ENCODE results near the gene ABL1. TPM values are rescaled to one million over a fixed set of nuclear protein-coding genes. Genes with fewer than 3 reads are reported as not detected.

ABL1 gene
- total RNA-seq, 1 experiment from 2014 or later: 27.1 TPM

- DNase-seq (ENCODE audit: low spot score): no peak
- in situ Hi-C loops (cut with HindIII; ENCODE audit: low sequenced_read_pairs): no loop called here
These were observed 87.2 kb downstream of the ABL1 start for GRCh38 chr9:130921989-130922892.

- in situ Hi-C loops (cut with HindIII; ENCODE audit: low sequenced_read_pairs): no loop called here
- no peak for DNase-seq (ENCODE audit: low spot score)
These were observed 88.0 kb downstream of the ABL1 start for GRCh38 chr9:130922893-130923610.

- in situ Hi-C loops (cut with HindIII; ENCODE audit: low sequenced_read_pairs): no loop called here
- no peak for DNase-seq (ENCODE audit: low spot score)
These were observed 88.8 kb downstream of the ABL1 start for GRCh38 chr9:130923611-130924447.

- in situ Hi-C loops (cut with HindIII; ENCODE audit: low sequenced_read_pairs): no loop called here
- no peak for DNase-seq (ENCODE audit: low spot score)
These were observed 89.4 kb downstream of the ABL1 start for GRCh38 chr9:130924448-130924788.

- in situ Hi-C loops (cut with HindIII; ENCODE audit: low sequenced_read_pairs): no loop called here
- no peak for DNase-seq (ENCODE audit: low spot score)
These were observed 90.1 kb downstream of the ABL1 start for GRCh38 chr9:130925050-130925678.

GRCh38 chr9:130927338-130927737 is 92.3 kb downstream of the ABL1 start:
- in situ Hi-C loops (cut with HindIII; ENCODE audit: low sequenced_read_pairs): no loop called here

GRCh38 chr9:130927995-130928900 is 93.2 kb downstream of the ABL1 start:
- in situ Hi-C loops (cut with HindIII; ENCODE audit: low sequenced_read_pairs): no loop called here
- DNase-seq (ENCODE audit: low spot score): no peak

More at GRCh38 chr9:130927338-130927737, 92.3 kb downstream of the ABL1 start:
- DNase-seq (ENCODE audit: low spot score): no peak

GRCh38 chr9:130929571-130930038 is 94.6 kb downstream of the ABL1 start:
- DNase-seq (ENCODE audit: low spot score): peak; percentile 22
- in situ Hi-C loops (cut with HindIII; ENCODE audit: low sequenced_read_pairs): no loop called here

- DNase-seq (ENCODE audit: low spot score): no peak
- in situ Hi-C loops (cut with HindIII; ENCODE audit: low sequenced_read_pairs): no loop called here
These were observed 95.2 kb downstream of the ABL1 start for GRCh38 chr9:130930132-130930803.

GRCh38 chr9:130930804-130931349 is 95.8 kb downstream of the ABL1 start:
- no peak for DNase-seq (ENCODE audit: low spot score)
- in situ Hi-C loops (cut with HindIII; ENCODE audit: low sequenced_read_pairs): no loop called here

- no peak for DNase-seq (ENCODE audit: low spot score)
- in situ Hi-C loops (cut with HindIII; ENCODE audit: low sequenced_read_pairs): no loop called here
These were observed 96.6 kb downstream of the ABL1 start for GRCh38 chr9:130931508-130932254.

- in situ Hi-C loops (cut with HindIII; ENCODE audit: low sequenced_read_pairs): no loop called here
- no peak for DNase-seq (ENCODE audit: low spot score)
These were observed 97.4 kb downstream of the ABL1 start for GRCh38 chr9:130932255-130933079.

- no peak for DNase-seq (ENCODE audit: low spot score)
- in situ Hi-C loops (cut with HindIII; ENCODE audit: low sequenced_read_pairs): no loop called here
These were observed 98.3 kb downstream of the ABL1 start for GRCh38 chr9:130933114-130934046.

GRCh38 chr9:130934246-130934645 is 99.2 kb downstream of the ABL1 start:
- DNase-seq (ENCODE audit: low spot score): no peak

More at GRCh38 chr9:130934246-130934645, 99.2 kb downstream of the ABL1 start:
- in situ Hi-C loops (cut with HindIII; ENCODE audit: low sequenced_read_pairs): no loop called here

All from G401 (cell line).